ENCODE results near the gene TRIM8. TPM values are rescaled to one million over a fixed set of nuclear protein-coding genes. Genes with fewer than 3 reads are reported as not detected.

The TRIM8 gene
- total and polyA plus RNA-seq, 2 of the 8 experiments (the other 6 are each of a cell fraction or from before 2014, with no cell fraction given) = 24.9 to 38.8 TPM

GRCh38 chr10:102642736-102643335 is 1.4 kb upstream of the TRIM8 start:
- ChIA-PET CTCF (ENCODE audit: partially characterized antibody) (interaction anchor here (1.0 kb wide), 1 partner anchor 29 kb away, joined by 3 read pairs; no protein-coding TSS in a partner anchor), POLR2A (ENCODE audit: partially characterized antibody) (interaction anchor here (0.9 to 5.6 kb wide), 8 partner anchors 8 to 71 kb away, joined by 3 to 51 read pairs (median 7); partner anchors contain the start of genes ARL3 and SFXN2)
- H4K20me1 ChIP-seq (replicated peaks in 1 of 2; ENCODE audit: control insufficient read depth in 1 of 2, insufficient read depth in 2 of 2, low read length in 2 of 2) = peaks cover 10 to 12% of the 10 kb centered on the region in 2 experiments
- H3K36me3 ChIP-seq (ENCODE audit: control insufficient read depth in 2 of 4, insufficient read depth in 4 of 4, low read length in 3 of 4) = no peaks in the 10 kb centered on the region
- H3K4me3 ChIP-seq (ENCODE audit: extremely low read depth in 1 of 4, insufficient read depth in 2 of 4, low read depth in 3 of 4, low read length in 4 of 4) = peak overlapping the region; percentile 36 to 81 (median 52)
- no peak for FAIRE-seq
- H3K4ac ChIP-seq (replicated peaks; ENCODE audit: insufficient read length, low read depth, low read length) = no peak overlapping the region
- peak overlapping the region; percentile 80; the same call in 1 of the 2 replicates for H3K27ac ChIP-seq (ENCODE audit: low read depth, low read length)
- no peak overlapping the region for H4K91ac ChIP-seq (replicated peaks; ENCODE audit: insufficient read length, low read length)
- H4K8ac ChIP-seq (ENCODE audit: extremely low read depth, insufficient read depth, low read length) = peak overlapping the region; percentile 79; the same call in 1 of the 2 replicates
- H3K9me3 ChIP-seq (ENCODE audit: insufficient read depth in 2 of 2, low read depth in 1 of 2, low read length in 1 of 2) = no peaks in the 10 kb centered on the region
- H3K4me1 ChIP-seq (replicated peaks in 1 of 4; ENCODE audit: control insufficient read depth in 3 of 4, insufficient read depth in 4 of 4, low read length in 3 of 4) = peaks cover 6 to 18% (median 14%) of the 10 kb centered on the region in 4 experiments
- no peak overlapping the region for H2BK15ac ChIP-seq (ENCODE audit: low read length)
- H2AK5ac ChIP-seq (ENCODE audit: low read depth, low read length) = no peak overlapping the region
- peak overlapping the region; percentile 70 to 75 for H3K4me2 ChIP-seq (ENCODE audit: insufficient read depth in 1 of 2, low read depth in 2 of 2, low read length in 2 of 2)
- H4K5ac ChIP-seq (ENCODE audit: insufficient read length, low read depth, low read length) = peak overlapping the region; percentile 36
- H3K23ac ChIP-seq (ENCODE audit: insufficient read length) = no peak overlapping the region
- peaks cover 30% of the 10 kb centered on the region; the same call in 1 of the 2 replicates for H3K23me2 ChIP-seq (ENCODE audit: low read depth, low read length)
- H3K27me3 ChIP-seq (replicated peaks in 1 of 4; ENCODE audit: control insufficient read depth in 3 of 4, extremely low read depth in 1 of 4, insufficient read depth in 3 of 4, low read length in 3 of 4) = no peaks in the 10 kb centered on the region
- peak overlapping the region; percentile 48 to 89 (median 72) for H3K9ac ChIP-seq (replicated peaks in 1 of 4; ENCODE audit: extremely low read depth in 1 of 4, low read depth in 3 of 4, low read length in 3 of 4)
- no peak overlapping the region for H2BK120ac ChIP-seq (replicated peaks; ENCODE audit: low read depth, low read length)
- H3K79me2 ChIP-seq (ENCODE audit: control insufficient read depth in 1 of 2, insufficient read depth in 2 of 2, low read length in 2 of 2) = peaks cover 0 to 30% of the 10 kb centered on the region in 2 experiments; a peak in 2 of 4 replicates
- peak overlapping the region; percentile 73 for H3K56ac ChIP-seq (replicated peaks; ENCODE audit: insufficient read length, low read depth, low read length)
- DNase-seq (ENCODE audit: low read depth in 1 of 2, low spot score in 2 of 2) = peak in 1 of 2 experiments; percentile 63
- H2BK20ac ChIP-seq (ENCODE audit: low read length) = no peak overlapping the region
- H2BK12ac ChIP-seq (ENCODE audit: low read depth, low read length) = no peak overlapping the region
- H3K18ac ChIP-seq (ENCODE audit: extremely low read depth, low read length) = no peak overlapping the region; the same call in none of the 2 replicates
- H3K79me1 ChIP-seq (ENCODE audit: low read depth, low read length) = peaks cover 13% of the 10 kb centered on the region
- no peak overlapping the region; the same call in none of the 2 replicates for H2BK5ac ChIP-seq (ENCODE audit: low read depth, low read length)
- no peak overlapping the region for H2AFZ ChIP-seq (ENCODE audit: low read length)
- WGBS, 2 experiments (ENCODE audit: extremely low coverage in 1 of 2, insufficient coverage in 1 of 2, insufficient read length in 1 of 2, insufficient replicate concordance in 2 of 2, low coverage in 1 of 2, low lambda C conversion rate in 2 of 2, missing lambda C conversion rate in 1 of 2) = 0% methylated on average over 38 of the region's 45 CpGs; no CpG with 5 or more reads in 1 of the 2 experiments
- H3K14ac ChIP-seq (ENCODE audit: insufficient read length) = no peak overlapping the region
- TF ChIP-seq E2F6 (IDR thresholded peaks at IDR 0.05) (no peak), ATF3 (IDR thresholded peaks at IDR 0.05; ENCODE audit: insufficient read depth, low read depth, low read length) (no peak), TEAD4 (IDR thresholded peaks at IDR 0.05; ENCODE audit: low read depth, low read length) (no peak), SP1 (IDR thresholded peaks at IDR 0.05; ENCODE audit: low read depth, low read length) (0 out of 2 replicates have a peak, but pooled peaks have one; percentile 33), SP2 (IDR thresholded peaks at IDR 0.05; ENCODE audit: low read length) (no peak), HDAC2 (IDR thresholded peaks at IDR 0.05; ENCODE audit: borderline replicate concordance in 1 of 2, low read depth in 2 of 2, low read length in 2 of 2) (no peak), POLR2A (IDR thresholded peaks at IDR 0.05; ENCODE audit: control extremely low read depth in 1 of 2, low read depth in 2 of 2, low read length in 2 of 2) (no peak), PHF8 (conservative IDR thresholded peaks at IDR 0.05; ENCODE audit: low read depth, low read length) (0 out of 2 replicates have a peak, but pooled peaks have one; percentile 17), ASH2L (IDR thresholded peaks at IDR 0.05; ENCODE audit: low read length) (no peak)
